Nephron progenitor cell (in vitro differentiated cells): ENCODE results near the gene ENOX1.

Source experiments
- DNase-seq: peaks from one replicate; pipeline ENCODE4 v3.0.0; 2021
- H3K27ac Mint-ChIP-seq: 2 replicates; pipeline ENCODE4 v1.8.0; 2021; ENCODE audit warnings: mild to moderate bottlenecking, moderate library complexity, mixed read lengths
- H3K27me3 Mint-ChIP-seq: 2 replicates; pipeline ENCODE4 v1.8.0; 2021; ENCODE audit warnings: mild to moderate bottlenecking, low read depth, mixed read lengths; ENCODE audit not compliant: poor library complexity
- H3K36me3 Mint-ChIP-seq: 2 replicates; pipeline ENCODE4 v1.8.0; 2021; ENCODE audit warnings: low read depth, mixed read lengths
- H3K4me1 Mint-ChIP-seq: 2 replicates; pipeline ENCODE4 v1.8.0; 2021; ENCODE audit warnings: mixed read lengths
- H3K4me3 Mint-ChIP-seq: 2 replicates; pipeline ENCODE4 v1.8.0; 2021; ENCODE audit warnings: mild to moderate bottlenecking, moderate library complexity, mixed read lengths
- H3K9me3 Mint-ChIP-seq: 2 replicates; pipeline ENCODE4 v1.8.0; 2021; ENCODE audit warnings: mild to moderate bottlenecking, moderate library complexity, mixed read lengths
- TF ChIP-seq, protein P1 (sequence below): fragments of 200-600 bp; sonication (generic); IDR thresholded peaks from 2 replicates; pipeline ENCODE4 v1.5.0; 2021; ENCODE audit warnings: antibody characterized with exemption

ENOX1 gene

DNA sequence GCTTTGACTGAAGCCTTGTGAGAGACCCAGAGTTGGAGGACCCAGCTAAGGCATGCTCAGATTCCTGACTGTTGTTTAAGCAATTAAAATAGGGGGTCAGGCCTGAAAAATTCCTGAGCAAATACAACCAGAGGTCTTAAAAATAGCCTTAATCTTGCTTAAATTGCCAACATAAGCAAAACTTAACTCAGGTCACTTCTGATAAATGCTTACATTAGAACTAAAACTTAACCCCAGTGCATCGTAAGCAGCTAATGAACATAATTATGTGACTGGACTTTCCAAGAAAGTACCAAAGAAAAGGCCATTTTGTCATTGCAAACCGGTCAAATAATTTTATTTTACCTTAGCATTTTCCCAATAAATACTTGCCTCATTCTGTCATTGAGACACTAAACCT is 294.5 kb downstream of the ENOX1 start:
- H3K4me1 Mint-ChIP-seq = no peaks in the 10 kb centered on the region
- DNase-seq = no peak
- no peaks in the 10 kb centered on the region for H3K9me3 Mint-ChIP-seq
- H3K27ac Mint-ChIP-seq = no peak overlapping the region
- TF ChIP-seq, protein P1, sequence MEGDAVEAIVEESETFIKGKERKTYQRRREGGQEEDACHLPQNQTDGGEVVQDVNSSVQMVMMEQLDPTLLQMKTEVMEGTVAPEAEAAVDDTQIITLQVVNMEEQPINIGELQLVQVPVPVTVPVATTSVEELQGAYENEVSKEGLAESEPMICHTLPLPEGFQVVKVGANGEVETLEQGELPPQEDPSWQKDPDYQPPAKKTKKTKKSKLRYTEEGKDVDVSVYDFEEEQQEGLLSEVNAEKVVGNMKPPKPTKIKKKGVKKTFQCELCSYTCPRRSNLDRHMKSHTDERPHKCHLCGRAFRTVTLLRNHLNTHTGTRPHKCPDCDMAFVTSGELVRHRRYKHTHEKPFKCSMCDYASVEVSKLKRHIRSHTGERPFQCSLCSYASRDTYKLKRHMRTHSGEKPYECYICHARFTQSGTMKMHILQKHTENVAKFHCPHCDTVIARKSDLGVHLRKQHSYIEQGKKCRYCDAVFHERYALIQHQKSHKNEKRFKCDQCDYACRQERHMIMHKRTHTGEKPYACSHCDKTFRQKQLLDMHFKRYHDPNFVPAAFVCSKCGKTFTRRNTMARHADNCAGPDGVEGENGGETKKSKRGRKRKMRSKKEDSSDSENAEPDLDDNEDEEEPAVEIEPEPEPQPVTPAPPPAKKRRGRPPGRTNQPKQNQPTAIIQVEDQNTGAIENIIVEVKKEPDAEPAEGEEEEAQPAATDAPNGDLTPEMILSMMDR = no peak
- H3K27me3 Mint-ChIP-seq = no peaks in the 10 kb centered on the region
- no peaks in the 10 kb centered on the region for H3K36me3 Mint-ChIP-seq
- no peak overlapping the region for H3K4me3 Mint-ChIP-seq

DNA sequence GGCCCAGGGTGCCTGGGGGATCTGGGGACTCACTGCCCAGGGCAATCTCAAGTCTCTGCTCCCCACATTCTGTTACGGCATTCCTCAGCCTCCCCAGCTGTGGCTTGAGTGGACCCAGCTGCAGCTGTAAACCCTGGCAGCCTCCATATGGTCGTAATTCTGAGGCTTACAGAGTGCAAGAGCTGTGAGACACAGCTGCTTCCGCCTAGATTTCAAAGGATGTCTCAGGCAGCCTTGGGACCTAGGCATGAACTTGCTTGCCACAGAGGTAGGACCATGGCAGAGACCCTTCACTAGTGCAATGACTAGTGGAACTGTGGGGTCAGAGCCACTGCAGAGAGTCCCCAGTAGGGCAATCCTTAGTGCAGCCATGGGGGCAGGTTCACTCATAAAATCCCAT is 297.5 kb downstream of the ENOX1 start:
- no peaks in the 10 kb centered on the region for H3K36me3 Mint-ChIP-seq
- no peak overlapping the region for H3K27ac Mint-ChIP-seq
- no peaks in the 10 kb centered on the region for H3K4me1 Mint-ChIP-seq
- no peaks in the 10 kb centered on the region for H3K9me3 Mint-ChIP-seq
- no peak overlapping the region for H3K4me3 Mint-ChIP-seq
- H3K27me3 Mint-ChIP-seq = no peaks in the 10 kb centered on the region
- TF ChIP-seq, protein P1 = no peak
- no peak for DNase-seq

DNA sequence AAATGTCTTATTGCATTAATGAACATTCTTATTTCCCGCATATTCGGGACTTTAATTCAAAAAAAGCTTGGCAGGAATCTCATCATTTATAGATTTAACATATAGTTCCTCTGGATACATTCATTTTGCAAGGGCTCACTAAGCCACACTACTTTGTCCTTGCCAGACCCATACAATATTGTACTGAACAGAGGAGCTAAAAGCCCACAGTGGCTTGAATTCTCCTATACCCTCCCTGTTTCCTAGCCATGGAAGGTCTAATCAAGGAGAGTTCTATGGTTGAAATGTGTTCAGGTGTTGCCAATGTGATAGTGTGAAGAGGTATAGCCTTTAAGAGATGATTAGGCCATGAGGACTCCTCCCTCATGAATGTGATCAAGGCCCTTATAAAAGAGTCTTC is 298.9 kb downstream of the ENOX1 start:
- H3K4me3 Mint-ChIP-seq = no peak overlapping the region
- H3K9me3 Mint-ChIP-seq = no peaks in the 10 kb centered on the region
- DNase-seq = no peak
- H3K27me3 Mint-ChIP-seq = no peaks in the 10 kb centered on the region
- TF ChIP-seq, protein P1 = no peak
- no peaks in the 10 kb centered on the region for H3K4me1 Mint-ChIP-seq
- H3K36me3 Mint-ChIP-seq = no peaks in the 10 kb centered on the region
- no peak overlapping the region for H3K27ac Mint-ChIP-seq

DNA sequence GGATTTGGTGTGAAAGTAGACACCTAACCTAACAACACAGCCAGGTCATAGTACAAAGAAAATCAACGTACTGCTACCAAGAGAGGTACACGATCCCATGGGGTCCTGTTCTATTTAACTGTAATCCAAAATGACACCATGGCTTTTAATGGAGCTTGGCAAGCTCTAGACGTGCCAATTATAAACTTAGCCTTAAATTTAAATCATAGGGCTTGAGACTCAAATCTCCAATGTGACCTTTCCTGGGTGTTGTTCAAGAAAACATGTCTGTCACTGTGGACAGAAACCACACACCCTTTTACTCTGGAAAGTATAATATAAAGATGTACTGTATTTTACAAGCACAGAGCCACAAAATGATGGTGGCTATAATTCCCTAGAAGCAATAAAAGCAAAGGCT is 299.3 kb downstream of the ENOX1 start:
- no peaks in the 10 kb centered on the region for H3K4me1 Mint-ChIP-seq
- no peaks in the 10 kb centered on the region for H3K36me3 Mint-ChIP-seq
- H3K27me3 Mint-ChIP-seq = no peaks in the 10 kb centered on the region
- TF ChIP-seq, protein P1 = no peak
- H3K4me3 Mint-ChIP-seq = no peak overlapping the region
- H3K9me3 Mint-ChIP-seq = no peaks in the 10 kb centered on the region
- no peak overlapping the region for H3K27ac Mint-ChIP-seq
- DNase-seq = no peak

DNA sequence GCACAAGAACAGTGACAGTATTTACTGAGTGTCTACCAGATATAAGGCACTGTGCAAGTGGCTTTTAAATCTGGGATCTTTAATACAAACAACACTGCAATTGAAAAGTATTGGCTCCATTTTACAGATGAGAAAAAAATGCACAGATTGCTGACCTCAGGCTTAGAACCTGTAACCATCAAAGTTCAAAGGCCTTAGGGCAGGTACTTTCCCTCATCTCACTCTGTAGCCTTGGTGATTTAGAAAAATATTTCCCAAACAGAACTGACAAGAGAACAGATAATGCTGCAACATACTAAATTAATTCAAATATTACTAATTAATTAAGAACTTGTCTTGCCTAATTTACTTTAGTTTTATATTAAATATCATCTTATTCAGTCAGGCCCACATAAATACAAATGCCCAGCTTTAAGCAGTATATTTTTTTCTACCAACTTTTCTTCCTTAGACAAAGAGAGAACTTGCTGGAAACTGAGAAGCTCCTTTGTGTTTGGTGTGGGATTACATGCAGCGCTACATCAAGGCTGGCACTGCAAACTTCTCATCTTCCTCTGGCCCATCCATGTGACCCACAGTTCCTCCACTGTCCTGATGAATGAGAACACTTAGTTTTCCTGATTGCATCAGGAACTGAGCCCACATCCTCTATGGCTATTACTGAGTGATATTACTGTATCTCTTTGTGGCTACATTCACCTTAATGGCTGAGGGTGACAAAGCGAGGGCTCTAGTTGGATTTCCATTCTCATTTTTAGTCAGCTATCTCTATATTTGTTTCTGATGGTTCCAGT is 302.1 kb downstream of the ENOX1 start:
- Mint-ChIP-seq H3K27me3 (no peaks in the 10 kb centered on the region), H3K27ac (no peak overlapping the region), H3K36me3 (no peaks in the 10 kb centered on the region), H3K4me1 (no peaks in the 10 kb centered on the region), H3K9me3 (no peaks in the 10 kb centered on the region), H3K4me3 (no peak overlapping the region)
- TF ChIP-seq, protein P1 = no peak
- no peak for DNase-seq

DNA sequence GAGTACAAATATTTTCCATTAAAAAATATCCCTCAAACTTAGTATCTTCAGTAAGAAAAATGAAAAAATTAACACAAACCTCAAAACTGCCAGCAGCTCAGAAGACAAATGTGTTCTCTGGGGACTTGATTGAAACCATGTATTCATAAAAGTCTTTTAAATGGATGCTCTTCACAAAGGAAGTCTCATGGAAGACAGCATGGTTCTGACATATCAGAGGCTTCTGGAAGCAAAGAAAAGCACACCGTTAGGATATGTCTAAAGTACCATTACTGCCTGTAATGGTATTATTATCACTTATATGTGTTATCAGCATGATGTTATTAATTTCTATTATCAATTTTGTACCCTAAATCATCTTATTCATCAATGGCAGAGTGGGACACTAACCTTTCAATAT is 302.8 kb downstream of the ENOX1 start:
- Mint-ChIP-seq H3K27me3 (no peaks in the 10 kb centered on the region), H3K4me1 (no peaks in the 10 kb centered on the region)
- TF ChIP-seq, protein P1 = no peak

More for the DNA sequence above, 302.8 kb downstream of the ENOX1 start:
- Mint-ChIP-seq H3K27ac (no peak overlapping the region), H3K9me3 (no peaks in the 10 kb centered on the region), H3K4me3 (no peak overlapping the region), H3K36me3 (no peaks in the 10 kb centered on the region)
- no peak for DNase-seq
